Measurements from ENCODE around the gene NFE2L3.

DNA sequence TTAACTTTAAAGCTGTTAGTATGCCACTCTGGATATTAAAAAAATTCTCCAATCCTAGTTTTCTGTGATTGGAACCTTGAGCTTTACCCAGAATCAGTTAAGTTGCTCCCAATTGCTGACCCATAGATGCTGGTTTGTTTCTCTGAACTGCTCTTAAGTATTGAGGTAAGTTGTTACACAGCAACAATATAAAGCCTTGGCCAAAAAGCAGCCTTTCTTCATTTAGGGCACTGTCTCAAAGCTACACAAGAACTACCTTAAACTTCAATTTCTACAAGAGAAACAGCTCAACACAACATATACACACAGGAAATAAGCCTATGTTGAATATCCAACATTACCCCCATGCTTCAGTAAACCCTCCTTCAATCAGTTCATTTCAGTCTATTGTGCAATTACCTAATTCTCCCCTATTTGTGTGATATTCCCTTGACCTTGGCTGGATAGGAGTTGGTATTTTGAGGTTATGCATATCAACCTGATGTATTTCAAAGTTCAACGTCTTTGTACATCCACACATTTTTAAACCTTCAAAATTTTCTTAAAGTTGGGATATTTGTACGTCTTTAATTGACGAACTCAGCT lies 37.1 kb downstream of the NFE2L3 start:
- TF ChIP-seq, protein P1, sequence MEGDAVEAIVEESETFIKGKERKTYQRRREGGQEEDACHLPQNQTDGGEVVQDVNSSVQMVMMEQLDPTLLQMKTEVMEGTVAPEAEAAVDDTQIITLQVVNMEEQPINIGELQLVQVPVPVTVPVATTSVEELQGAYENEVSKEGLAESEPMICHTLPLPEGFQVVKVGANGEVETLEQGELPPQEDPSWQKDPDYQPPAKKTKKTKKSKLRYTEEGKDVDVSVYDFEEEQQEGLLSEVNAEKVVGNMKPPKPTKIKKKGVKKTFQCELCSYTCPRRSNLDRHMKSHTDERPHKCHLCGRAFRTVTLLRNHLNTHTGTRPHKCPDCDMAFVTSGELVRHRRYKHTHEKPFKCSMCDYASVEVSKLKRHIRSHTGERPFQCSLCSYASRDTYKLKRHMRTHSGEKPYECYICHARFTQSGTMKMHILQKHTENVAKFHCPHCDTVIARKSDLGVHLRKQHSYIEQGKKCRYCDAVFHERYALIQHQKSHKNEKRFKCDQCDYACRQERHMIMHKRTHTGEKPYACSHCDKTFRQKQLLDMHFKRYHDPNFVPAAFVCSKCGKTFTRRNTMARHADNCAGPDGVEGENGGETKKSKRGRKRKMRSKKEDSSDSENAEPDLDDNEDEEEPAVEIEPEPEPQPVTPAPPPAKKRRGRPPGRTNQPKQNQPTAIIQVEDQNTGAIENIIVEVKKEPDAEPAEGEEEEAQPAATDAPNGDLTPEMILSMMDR (IDR thresholded peaks at IDR 0.05): no peak
- TF ChIP-seq POLR2AphosphoS5 (IDR thresholded peaks at IDR 0.05; ENCODE audit: insufficient read depth in 1 of 2, low read depth in 1 of 2) (no peak), POLR2A (IDR thresholded peaks at IDR 0.05) (no peak)
